Right renal pelvis (tissue), 4 donors: ENCODE data around the gene NAIF1. TPM values are rescaled to one million over a fixed set of nuclear protein-coding genes. Genes with fewer than 3 reads are reported as not detected.

Source experiments
- DNase-seq, 4 donors: peaks; one replicate each; pipeline ENCODE4 v3.0.0-alpha.2; 2013; ENCODE audit warnings: low read depth in 4 of 4, low spot score in 3 of 4, missing footprints in 1 of 4
- polyA plus RNA-seq, 4 donors: library from polyadenylated mRNA; unstranded; fragments of 120-200 nt; gene quantifications; one replicate each; pipeline ENCODE4 v1.2.1, GENCODE V29; 2013; ENCODE audit not compliant: insufficient read length in 4 of 4

Gene NAIF1
- polyA plus RNA-seq, 4 donors, result 11.2 to 13.0 (median 12.0) TPM

DNA sequence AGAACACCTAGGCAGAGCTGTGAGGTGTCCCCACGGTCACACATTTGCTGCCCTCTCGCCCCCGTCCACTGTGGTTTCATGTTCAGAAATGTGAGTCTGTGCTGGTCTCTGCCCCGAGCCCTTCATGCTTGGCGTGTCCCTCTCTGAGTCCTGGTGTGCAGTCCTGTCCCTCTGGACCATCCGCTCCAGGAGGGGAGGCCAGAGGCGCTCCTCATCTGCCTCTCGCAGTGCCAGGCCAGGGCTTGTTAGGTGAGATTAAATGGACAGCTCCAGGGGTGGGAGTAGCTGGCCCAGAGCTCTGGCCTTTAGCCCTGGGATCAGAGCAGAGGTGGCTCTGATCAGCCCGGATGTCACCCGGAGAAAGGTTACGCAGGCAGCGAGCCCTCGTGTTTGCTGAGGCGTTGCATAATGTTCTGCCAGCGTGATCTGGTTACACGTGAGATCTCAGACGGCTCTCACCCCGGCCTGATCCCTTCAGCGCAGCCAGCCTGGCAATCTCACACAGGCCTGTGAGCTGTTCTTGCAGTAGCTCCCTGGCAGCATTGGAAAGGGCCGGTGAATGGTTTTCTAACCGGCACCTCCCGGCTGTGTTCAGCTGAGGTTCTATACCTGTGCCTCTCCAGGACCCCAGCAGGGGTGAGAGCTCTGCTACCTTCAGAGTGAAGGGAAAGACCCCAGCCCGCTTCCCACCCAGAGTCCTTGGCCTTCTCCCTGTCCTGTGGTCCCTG, 35.9 kb upstream of the NAIF1 start:
- no peak for DNase-seq

DNA sequence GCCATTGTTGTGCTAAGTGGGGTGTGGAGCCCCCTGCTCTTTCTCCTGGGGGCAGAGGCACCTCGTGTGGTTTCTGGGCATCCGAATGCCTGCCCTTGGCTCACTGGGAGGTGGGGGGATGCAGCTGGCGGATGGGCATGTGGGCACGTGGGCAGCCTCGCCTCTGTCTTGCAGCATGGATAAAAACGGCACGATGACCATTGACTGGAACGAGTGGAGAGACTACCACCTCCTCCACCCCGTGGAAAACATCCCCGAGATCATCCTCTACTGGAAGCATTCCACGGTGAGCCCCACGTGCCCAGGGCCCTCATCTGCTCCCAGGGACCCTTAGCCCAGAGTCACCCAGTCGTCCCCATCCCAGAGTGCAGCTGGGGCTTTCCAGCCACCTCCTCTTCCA, 35.1 kb upstream of the NAIF1 start:
- DNase-seq, result no peak

DNA sequence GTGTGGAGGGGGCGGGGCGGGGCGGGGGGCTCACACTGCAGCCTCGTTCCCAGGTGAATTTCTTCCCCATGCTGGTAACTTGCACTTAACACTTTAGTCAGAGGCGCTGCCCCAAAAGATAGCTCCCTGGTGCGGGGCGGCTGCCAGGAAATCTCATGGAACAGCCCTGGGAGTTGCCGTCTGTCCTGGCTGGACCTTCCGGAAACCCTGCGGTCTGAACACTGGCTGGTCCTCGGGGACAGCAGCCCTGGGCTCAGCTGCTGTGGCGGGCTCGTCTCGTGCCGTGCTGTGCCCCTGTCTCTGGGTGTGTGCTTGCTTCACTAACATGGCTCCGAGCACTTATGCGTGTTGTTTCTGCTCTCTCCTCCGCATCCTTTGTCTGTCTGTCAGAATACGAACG, 34.6 kb upstream of the NAIF1 start:
- DNase-seq, result no peak

DNA sequence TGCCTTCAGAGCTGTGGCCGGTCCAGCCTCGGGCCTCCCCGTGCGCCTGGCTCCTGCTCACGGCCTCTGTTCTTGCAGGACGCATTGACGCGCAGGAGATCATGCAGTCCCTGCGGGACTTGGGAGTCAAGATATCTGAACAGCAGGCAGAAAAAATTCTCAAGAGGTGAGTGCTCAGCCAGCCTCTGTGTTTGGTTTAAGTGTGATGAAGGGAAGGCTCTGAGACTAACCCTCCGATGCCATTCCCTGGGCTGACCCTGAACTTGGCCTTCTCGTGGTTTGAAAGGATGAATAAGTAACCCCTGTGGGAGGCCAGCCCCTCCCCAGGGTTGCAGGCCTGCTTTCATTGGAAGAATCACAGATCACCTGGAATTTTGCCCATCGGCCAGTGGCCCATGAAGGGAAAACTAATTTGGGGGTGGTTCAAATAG, 34.1 kb upstream of the NAIF1 start:
- no peak for DNase-seq

DNA sequence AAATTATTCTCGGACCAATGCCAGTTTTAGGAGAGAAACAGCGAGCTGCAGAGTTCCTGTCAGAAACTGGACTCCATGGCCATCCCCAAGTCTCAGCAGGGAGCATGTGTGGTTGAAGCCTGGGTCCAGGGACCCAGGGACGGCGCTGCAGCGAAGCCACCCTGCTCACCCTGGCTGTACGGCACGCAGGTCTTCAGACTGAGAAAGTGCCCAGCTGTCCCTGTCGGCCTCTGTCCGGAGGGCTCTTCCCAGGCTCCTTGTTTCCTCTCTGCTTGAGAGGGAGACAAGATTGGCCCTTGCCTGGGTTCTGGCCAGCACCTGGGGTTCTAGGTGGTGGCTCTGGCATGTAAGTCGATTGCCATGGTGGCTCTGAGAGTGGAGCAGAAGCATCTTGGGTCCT, 33.5 kb upstream of the NAIF1 start:
- no peak for DNase-seq

DNA sequence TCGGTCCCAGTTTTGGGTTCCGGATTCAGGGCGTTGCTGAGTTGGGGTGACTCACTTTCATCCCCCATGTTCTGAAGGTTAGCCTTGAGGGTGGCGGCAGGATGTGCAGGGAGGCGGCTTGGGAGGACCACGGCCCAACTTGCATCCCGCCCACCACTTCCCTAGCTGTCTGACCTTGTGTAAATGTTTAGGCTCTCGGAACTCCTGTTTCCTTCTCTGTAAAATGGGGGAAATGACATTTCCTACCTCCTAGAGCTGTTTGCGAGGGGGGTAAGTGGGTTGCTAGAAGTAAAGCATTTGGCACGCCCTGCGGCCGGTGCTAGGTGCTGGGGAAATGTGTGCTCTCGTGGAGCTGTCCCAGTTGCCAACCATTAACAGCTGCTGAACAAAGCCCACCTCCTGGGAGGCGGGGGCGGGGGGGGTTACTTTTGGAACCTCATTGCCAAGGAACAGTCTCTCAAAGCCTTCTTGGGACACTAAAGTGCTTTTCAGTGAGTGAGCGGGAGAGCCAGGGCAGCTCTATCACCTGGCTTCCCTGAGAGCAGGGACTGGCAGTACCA, 32.9 kb upstream of the NAIF1 start:
- DNase-seq, result no peak

DNA sequence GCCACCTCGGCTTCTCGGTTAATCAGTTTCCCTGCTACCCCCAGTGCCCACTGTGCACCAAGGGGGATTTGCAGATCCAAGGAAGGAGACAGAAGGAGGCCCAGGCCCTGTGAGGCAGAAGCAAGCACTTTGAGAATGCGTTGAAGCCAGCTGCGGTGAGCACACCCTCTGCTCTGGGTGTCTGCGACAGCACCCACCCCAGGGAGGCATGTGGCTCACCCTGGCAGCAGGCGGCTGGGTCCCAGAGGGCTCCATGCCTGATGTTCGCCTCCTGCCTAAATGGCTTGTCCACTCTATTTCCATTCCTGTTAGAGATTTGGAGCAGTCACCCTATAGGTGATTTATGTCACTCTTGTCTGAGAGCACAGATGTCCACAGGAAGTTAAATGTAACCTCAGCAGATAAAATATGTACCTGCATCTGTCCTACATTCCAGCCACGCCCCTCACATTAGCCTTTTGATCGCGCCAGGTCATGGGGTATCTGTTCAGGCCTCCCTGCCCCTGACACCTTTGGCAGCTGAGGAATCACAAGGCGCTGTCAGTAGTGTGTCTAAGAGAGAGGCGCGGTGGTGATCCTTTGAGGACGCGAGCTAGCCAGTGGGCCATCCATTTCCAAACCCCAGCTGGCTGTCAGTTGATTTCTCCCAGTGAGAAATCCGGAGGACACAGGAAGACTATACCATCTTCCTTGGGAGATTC, 32.3 kb upstream of the NAIF1 start:
- DNase-seq, result no peak

DNA sequence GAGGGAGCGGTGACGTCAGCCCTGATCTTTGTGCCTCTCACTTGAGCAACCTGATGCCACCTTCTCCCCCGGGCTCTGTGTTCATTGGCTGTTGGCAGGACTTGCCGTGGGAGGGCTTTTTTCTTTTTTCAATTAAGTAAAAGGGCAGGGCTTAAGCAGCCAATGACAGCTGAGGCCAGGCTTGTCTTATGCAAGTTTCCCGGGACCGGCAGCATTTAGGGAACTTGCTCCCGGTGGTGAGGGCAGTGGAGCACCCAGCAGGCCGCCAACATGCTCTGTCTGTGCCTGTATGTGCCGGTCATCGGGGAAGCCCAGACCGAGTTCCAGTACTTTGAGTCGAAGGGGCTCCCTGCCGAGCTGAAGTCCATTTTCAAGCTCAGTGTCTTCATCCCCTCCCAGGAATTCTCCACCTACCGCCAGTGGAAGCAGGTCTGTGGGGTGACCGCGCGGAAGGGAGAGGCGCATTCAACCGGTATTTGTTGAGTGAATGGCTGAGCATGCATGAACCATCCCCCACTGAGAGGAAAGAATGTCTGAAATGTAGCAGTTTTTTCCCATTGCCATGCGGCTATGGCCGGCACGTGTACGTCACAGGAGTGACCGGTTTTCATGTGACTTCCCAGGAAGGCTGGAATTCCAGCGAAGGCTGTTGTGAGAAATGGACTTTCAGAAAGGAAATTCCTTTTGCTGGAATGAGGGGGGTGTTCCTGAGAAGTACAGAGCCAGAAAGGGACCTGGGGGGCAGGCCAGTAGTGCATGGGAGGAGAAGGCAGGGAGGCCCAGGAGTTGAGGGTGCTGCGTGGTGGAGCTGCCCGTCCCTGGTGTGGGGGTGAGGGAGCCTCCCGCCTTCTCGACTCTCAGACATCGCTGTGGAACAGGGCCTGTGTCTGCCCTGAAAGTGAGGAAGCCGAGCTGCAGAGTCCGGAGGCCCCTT, 31.4 kb upstream of the NAIF1 start:
- DNase-seq, result peak; percentile 84 to 96 (median 92)

DNA sequence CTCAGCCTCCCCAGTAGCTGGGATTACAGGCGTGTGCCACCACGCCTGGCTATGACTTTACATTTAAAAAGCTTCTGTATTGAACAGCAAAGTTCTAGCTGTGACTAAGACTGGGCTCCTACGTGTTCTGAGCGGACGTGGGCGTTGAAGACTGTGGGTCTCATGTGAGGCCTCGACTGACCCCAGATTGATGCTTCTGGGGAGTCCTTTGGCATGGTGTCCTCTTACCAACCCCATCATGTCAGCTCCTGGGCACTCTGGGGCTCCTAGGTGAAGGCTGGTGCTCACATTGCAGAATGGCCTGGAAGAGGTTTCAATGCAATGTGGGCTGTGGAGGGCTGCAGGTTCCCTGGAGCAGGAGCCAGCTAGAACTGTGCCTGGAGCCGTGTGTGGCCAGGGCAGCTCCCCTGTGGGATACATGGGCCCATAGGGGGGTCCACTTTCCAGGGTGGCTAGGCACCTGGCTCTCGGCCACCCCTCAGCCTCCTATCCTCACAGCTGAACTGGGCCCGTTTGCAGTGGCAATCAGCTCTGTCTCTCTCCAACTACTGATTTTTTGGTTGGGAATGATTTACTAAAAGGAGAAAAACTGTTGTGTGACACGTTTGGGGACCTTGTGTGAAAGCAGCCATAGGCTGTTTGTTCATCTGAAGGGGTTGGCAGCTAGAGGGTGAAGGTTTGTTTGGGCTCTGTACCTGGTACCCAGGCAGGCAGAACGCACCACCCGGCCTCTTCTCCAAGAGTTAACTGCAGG, 30.6 kb upstream of the NAIF1 start:
- no peak for DNase-seq

DNA sequence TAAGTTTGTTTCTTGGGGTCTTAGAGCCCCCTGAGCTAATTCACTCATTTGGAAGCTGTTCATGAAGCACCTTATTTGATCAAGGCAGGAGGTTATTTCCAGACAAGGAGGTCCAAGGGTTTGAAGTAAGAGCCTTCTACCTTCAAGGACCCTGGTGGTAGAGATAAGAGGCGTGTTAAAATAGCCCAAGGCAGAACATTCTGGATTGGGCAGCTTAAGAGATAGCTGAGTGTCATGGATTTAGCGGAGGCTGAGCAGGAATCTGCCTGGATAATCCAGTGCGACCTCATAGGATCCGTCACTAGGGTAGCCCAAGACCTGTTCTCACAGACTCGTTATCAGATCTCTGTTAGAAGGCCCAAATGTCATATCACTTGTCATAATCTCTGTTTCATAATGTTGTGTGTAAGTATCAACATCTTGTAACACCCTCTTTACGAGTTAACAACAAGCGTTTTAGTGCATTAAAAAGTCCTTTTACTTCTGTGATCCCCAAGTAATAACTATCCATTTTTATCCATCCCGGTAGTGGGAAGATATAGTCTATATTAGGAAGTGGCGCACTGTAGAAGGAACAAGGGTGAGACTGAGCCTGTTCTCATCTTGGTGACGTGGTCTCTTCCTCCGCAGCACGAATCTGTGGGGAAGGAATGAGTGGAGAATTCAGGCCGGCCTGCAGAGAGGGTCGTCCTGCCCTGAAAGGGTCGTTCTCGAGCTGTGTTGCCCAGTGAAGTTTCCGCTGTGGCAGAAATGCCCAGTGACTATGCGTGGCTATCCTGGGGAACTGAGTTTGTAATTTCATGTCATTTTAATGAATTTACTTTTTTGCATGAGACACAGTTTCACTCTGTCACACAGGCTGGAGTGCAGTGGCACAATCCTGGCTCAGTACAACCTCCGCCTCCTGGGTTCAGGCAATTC, 29.8 kb upstream of the NAIF1 start:
- DNase-seq, result no peak

DNA sequence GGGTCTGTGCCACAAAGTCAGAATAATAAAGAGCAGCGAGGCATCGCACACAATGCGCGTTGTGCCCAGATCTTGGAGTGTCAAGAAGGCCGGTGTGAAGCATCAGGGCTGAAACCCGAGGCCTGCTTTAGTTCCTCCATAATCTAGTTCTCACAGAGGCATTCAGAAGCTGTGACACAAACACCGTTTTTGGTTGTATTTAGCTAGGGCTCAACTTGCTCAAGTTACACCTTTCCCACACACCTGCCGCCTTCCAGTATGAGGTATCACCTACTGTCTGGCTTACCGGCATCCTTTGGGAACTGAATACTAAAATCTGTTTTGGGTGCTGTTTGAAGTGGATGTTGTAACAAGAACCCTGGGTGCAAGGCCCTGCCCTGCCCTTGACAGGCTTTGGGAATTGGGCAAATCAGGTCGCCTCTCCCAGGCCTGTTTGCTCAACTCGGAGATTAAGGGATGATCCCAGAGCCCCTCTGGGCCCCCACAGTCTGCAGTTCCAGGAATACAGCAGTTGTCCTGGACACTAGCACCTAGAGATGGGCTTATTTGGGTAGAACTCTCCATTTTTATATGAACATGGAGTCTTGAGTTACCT, 27.9 kb upstream of the NAIF1 start:
- no peak for DNase-seq

DNA sequence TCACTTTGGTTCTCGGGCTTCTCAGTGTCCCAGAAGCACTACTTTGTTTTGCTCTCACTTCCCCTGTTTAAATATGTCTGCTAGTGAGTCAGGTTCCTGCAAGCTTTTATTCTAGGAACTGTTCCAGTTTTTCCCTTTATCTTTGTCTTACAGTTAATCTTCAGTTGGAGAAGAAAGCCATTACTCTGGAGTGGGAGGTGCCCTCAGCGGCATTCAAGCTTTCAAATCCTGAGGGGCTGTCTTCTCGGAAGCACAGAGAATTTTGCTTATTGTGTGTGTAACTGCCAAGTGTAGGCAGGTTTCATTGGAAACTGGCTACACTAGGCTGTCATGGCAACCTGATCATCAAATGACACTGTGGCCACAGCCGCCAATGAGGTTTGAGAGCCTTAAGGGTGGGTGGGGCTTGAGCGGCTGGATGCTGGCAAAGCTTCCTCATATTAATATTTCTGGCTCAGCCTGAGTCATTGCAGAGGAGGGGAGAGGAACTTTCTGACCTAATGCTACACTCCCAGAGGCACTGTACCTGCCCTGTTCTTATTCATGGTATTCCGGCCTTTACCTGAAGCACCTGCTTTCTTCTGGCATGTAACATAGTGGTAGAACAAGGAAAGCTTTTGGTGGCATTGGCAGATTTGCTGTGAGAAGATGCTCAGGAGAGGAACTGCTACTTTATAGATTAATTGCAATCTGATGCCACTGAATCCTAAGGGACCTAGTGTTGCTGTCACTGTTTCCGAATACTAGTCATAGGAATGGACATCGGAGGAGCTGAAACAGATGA, 27.2 kb upstream of the NAIF1 start:
- DNase-seq, result peak in 3 of 4 donors; percentile 77 to 87 (median 84)

DNA sequence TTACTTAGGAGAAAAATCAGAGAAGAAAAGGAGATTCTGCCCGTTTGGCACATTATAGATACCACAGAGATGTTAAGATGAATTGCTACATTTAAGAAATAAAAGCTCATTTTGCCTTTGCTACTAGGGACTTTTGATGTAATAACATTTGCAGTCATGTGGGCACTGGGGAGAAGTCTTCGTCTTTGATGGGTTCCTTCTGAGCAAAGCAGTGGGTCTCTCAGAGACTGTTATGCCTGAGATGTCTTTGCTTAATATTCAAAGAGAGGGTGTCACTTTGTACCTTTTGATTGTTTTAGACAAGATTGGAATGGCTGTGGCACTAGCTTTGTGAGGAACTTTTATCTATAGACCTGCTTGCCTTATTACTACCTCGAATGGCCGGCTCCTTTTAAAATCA, 25.9 kb upstream of the NAIF1 start:
- no peak for DNase-seq

DNA sequence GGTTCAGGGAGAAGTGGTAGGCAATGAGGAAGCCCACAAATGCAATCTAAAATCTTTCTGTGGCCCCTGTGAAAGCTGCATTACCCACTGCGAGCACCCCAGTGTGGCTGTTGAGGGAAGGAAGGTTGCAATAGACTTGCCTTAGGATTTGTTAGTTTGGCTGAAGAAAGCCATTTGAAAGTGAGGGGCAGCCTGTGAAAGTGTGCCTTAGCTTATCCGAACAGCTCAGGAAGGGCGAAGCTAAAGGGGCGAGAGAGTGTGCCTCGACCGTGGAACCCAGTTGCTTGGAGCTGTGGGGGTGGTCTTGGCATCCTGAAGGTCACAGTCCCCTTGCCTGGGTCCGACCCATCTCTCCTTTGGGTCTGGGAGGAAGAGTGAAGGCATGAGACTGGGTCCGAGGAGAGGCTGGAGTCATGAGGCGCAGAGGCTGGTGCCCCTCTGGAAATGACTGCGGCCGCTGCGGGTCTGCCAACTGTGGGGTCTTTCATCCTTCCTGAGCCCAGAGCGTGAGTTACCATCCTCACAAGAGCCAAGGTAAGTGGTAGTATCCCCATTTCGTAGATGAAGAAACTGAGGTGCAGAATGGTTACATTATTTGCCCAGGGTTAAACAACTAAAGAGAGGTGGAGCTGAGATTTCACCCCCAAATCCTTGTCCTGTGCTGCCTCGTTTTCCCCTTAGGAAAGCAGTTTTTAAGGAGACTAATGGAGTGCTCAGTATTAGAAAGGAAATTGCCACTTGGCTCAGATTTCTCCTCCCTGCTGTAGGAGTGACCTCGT, 25.3 kb upstream of the NAIF1 start:
- DNase-seq, result no peak

DNA sequence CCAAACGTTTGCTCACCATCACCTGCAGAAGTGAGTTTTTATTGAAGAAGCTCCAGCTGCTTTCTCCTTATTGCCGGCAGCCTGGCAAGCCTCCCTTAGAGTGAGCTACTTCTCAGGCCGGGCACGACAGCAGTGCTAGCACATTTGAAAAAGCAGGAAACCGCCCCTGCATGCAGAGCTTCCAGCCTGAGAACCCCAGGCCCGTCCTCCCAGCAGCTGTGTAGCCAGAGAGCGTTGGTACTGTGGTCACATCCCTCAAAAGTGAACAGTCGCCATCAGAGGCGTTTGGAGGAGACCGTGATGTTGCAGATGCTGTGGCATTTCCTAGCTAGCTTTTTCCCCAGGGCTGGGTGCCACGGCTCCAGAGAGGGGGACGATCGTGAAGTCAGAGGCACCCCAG, 24.5 kb upstream of the NAIF1 start:
- DNase-seq, result no peak

DNA sequence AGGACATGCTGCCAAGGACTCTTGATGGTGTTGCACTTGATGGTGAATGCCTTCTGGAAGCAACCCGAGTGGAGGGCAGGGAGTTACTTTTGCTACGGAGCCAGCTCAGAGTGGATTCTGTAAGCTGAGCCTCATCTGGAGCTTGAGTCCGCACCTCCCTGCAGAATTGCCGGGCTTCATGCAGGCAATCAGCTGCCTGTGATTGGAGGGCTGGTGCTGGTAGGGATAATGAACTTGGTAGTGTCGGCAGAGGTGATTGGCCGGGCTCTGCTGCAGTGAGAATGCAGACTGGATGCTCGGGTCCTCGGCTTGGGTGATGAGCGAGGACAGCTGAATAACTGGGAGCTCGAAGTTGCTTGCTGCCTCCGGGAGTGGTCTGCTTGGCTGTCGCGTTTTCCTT, 24.0 kb upstream of the NAIF1 start:
- DNase-seq, result peak in 1 of 4 donors; percentile 78

DNA sequence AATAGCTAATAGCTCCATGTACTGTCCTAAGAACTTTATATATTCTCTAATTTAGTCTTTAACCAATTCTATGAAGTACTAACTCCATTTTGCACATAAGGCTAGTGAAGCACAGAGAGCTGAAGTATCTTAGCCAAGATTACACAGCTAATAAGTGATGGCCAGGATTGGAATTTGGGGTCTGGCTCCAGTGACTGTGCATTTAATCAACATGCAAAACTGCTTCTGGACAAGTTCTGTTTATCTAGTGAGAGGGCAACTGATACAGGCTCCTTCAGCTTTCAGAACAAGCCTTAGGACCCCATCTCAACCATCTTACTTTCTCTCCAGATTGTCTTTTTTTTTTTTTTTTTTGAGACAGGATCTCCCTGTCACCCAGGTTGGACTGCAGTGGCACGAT, 22.2 kb upstream of the NAIF1 start:
- DNase-seq, result no peak
